Cardiac fibroblast (primary cell): ENCODE measurements around the gene BCL7C.

ENCODE experiments used
- DNase-seq, 2 donors: peaks; one replicate each; pipeline versions ENCODE4 v3.0.0 to v3.0.0-alpha.2; 2010; ENCODE audit warnings: low read depth in 2 of 2
- H3K4me3 ChIP-seq, 2 donors: replicated peaks in 1 of 2; 1 replicate in 1 of 2; 2 replicates in 1 of 2; pipeline ENCODE4 v1.5.1; 2011; ENCODE audit warnings: low read depth in 2 of 2, low read length in 2 of 2, mild to moderate bottlenecking in 2 of 2, moderate library complexity in 1 of 2
- CTCF ChIP-seq: IDR thresholded peaks from one replicate; pipeline ENCODE4 v1.5.1; 2011; ENCODE audit warnings: low read depth, mild to moderate bottlenecking, low read length, inconsistent platforms

BCL7C gene

GRCh38 chr16:30931068-30931650, 37.3 kb upstream of the BCL7C start:
- no peak for DNase-seq
- no peak for TF ChIP-seq CTCF
- no peak overlapping the region for H3K4me3 ChIP-seq

GRCh38 chr16:30930160-30930571, 36.3 kb upstream of the BCL7C start:
- no peak overlapping the region for H3K4me3 ChIP-seq
- DNase-seq: no peak
- no peak for TF ChIP-seq CTCF

- H3K4me3 ChIP-seq: no peak overlapping the region
- no peak for DNase-seq
- TF ChIP-seq CTCF: no peak
These were observed 35.3 kb upstream of the BCL7C start for GRCh38 chr16:30929167-30929566.

- TF ChIP-seq CTCF: no peak
- H3K4me3 ChIP-seq: no peak overlapping the region
- DNase-seq: no peak
These were observed 34.5 kb upstream of the BCL7C start for GRCh38 chr16:30928390-30928789.

GRCh38 chr16:30927789-30928378, 34.0 kb upstream of the BCL7C start:
- no peak for TF ChIP-seq CTCF
- peak; percentile 48 to 54 for DNase-seq
- no peak overlapping the region for H3K4me3 ChIP-seq

- H3K4me3 ChIP-seq: no peak overlapping the region
- DNase-seq: no peak
- no peak for TF ChIP-seq CTCF
These were observed 33.3 kb upstream of the BCL7C start for GRCh38 chr16:30926937-30927788.
